Cardiac fibroblast (primary cell): ENCODE results near the gene RSKR.

Source experiments
- DNase-seq, 2 donors: peaks; one replicate each; pipeline versions ENCODE4 v3.0.0 to v3.0.0-alpha.2; 2010; ENCODE audit warnings: low read depth in 2 of 2
- H3K4me3 ChIP-seq, 2 donors: replicated peaks in 1 of 2; 1 replicate in 1 of 2; 2 replicates in 1 of 2; pipeline ENCODE4 v1.5.1; 2011; ENCODE audit warnings: low read depth in 2 of 2, low read length in 2 of 2, mild to moderate bottlenecking in 2 of 2, moderate library complexity in 1 of 2
- TF ChIP-seq, protein P1 (sequence below): IDR thresholded peaks from one replicate; pipeline ENCODE4 v1.5.1; 2011; ENCODE audit warnings: low read depth, mild to moderate bottlenecking, low read length, inconsistent platforms

The RSKR gene

DNA sequence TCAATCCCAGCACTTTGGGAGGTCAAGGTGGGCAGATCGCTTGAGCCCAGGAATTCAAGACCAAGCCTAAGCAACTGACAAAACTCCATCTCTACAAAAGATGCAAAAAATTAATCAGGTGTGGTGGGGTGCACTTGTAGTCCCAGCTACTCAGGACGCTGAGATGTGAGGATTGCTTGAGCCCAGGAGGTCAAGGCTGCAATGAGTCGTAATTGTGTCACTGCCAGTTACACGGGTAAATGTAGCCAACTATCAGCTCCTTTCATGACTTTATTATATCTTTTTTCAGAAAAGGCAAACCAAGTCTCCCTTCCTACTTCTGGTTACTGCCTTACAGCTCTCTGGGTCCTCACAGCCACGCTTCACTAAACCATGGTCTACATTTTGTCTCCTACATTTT lies 43.8 kb upstream of the RSKR start:
- TF ChIP-seq, protein P1, sequence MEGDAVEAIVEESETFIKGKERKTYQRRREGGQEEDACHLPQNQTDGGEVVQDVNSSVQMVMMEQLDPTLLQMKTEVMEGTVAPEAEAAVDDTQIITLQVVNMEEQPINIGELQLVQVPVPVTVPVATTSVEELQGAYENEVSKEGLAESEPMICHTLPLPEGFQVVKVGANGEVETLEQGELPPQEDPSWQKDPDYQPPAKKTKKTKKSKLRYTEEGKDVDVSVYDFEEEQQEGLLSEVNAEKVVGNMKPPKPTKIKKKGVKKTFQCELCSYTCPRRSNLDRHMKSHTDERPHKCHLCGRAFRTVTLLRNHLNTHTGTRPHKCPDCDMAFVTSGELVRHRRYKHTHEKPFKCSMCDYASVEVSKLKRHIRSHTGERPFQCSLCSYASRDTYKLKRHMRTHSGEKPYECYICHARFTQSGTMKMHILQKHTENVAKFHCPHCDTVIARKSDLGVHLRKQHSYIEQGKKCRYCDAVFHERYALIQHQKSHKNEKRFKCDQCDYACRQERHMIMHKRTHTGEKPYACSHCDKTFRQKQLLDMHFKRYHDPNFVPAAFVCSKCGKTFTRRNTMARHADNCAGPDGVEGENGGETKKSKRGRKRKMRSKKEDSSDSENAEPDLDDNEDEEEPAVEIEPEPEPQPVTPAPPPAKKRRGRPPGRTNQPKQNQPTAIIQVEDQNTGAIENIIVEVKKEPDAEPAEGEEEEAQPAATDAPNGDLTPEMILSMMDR, result no peak
- DNase-seq, result peak in 1 of 2 donors; percentile 48
- H3K4me3 ChIP-seq, result no peak overlapping the region

DNA sequence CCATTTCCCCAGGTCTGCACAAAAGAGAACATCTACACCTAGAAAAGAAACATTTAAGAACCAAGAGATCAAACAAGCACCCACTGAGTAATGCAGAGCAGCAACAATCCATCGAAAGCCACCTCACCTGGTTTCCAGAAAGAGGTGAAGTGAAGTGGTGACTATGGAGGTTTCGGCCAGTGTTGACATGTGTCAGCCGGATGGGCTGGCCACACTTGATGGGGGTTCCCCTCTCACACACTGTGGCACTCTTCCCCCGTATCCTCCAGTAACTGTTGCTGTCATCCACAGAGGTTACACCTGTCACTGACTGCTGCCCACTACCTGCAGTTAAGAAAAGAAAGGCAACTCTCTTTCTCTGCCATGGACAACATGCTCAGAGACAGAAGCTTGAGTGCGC lies 41.2 kb upstream of the RSKR start:
- TF ChIP-seq, protein P1, result no peak
- no peak overlapping the region for H3K4me3 ChIP-seq
- no peak for DNase-seq

DNA sequence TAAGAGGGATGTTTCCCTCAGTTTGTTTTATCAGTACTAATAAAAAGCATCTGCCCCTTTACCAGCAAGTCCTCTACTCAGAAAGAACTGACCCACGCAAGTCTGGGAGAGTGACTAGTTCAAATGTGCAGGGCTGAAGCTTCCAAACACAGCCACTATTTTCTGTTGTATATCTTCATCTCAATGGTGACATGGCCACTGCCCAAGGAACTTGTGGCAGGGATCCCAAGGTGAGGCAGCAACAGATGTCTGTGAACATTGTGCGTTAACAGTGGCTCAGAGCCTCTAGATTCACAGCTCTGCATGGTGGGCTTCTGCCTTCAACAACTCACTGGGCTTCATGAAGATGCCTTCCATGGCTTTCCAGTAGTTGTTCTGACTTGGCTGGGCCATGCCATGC lies 34.7 kb upstream of the RSKR start:
- no peak overlapping the region for H3K4me3 ChIP-seq
- TF ChIP-seq, protein P1, result no peak
- no peak for DNase-seq

DNA sequence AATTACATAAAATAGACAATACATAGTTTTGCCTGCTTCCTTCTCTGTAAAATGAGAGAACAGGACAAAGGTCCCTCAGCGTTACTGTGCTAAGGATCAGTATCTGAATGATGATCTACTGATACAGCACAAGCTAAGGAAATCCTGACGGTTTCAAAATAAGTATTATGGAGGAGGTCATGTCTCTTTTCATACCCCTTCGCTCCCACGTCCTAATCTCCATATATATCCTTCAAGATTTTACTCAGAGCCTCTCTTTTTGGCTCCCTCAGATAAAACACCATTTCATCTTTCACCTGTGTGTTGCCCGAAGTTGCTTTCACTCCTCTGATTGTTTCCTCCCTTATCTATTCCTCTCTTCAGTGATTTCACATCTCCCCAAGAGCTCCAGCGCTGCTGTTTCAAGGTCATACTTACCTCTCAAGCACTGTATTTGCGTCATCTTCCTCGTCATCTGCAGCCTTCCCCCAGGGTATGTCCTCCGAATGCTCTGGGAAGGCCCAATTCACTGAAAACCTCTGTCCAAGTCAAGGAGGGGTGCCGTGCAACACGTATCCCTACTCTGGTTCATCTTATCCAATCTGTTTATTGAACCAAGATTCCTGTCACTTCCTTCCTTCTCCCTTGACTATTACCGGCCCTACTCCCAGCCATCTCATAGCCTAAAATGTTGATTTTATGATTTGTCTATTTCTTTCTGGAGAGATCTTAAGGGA lies 32.2 kb upstream of the RSKR start:
- TF ChIP-seq, protein P1, result no peak
- peak in 1 of 2 donors; percentile 2 for DNase-seq
- H3K4me3 ChIP-seq, result no peak overlapping the region

DNA sequence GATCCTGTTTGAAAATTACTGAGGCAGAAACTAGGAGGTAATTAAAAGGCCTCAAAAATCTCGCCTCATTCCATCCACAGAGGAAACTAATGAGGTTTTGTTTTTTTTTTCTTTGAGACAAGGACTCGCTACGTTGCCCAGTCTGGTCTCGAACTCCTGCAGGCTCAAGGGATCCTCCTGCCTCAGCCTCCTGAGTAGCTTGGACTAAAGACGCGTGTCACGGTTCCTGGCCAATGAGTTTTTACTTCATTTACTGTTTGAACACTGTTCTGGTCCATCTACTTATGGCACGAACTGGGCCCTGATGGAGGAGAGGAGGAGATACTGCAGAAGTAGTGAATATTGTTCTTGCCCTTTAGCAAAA lies 31.6 kb upstream of the RSKR start:
- TF ChIP-seq, protein P1, result no peak
- peak overlapping the region; percentile 54 to 91 for H3K4me3 ChIP-seq
- DNase-seq, result no peak

DNA sequence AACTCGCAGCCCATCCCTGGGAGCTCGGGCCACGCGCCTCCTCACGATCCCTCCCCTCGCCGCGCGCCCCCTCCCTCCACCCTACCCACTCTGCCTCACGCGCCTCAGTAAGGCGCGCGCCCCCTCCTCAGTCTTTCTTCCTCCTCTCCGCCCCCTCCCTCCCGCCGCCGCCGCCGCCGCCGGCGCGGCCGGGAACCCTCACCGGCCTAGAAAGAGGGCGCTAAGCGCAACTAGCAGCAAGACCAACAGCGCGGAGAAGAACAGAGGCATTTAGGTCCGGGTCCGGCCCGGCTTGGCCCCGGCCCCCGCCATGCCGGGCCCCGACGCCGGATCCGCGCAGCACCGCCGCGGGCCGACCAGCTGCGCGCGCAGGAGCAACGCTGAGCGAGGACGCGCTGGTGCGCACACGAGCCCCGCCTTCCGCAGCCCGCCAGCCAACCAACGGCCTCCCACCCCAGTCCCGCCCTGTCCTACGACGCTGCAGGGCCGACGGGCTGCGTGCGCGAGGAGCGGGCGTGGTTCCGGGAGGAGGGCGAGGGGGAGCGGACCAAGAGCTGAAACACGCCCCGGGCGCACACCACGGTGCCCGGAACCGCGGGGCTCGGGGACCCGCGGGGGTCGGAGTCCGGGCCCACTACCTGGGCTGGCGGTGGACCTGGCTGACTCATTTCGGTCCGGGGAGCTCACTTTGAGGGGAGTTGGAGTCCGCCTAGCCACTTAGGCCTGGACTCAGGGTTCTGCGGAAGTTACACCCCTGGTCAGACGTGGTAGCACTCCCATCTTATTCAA lies 31.0 kb upstream of the RSKR start, which contains the start of gene BLTP2:
Gene BLTP2, minus strand, starts transcription at position 372 of the 789 bp plus-strand sequence. Its CDS starts 102 bp downstream, at position 270.
- H3K4me3 ChIP-seq, result peak within 1 kb of the TSS; percentile 90 to 91
- peak; percentile 93 to 96 for DNase-seq
- TF ChIP-seq, protein P1, result no peak
